ENCODE data around the gene IFT27.

The IFT27 gene

DNA sequence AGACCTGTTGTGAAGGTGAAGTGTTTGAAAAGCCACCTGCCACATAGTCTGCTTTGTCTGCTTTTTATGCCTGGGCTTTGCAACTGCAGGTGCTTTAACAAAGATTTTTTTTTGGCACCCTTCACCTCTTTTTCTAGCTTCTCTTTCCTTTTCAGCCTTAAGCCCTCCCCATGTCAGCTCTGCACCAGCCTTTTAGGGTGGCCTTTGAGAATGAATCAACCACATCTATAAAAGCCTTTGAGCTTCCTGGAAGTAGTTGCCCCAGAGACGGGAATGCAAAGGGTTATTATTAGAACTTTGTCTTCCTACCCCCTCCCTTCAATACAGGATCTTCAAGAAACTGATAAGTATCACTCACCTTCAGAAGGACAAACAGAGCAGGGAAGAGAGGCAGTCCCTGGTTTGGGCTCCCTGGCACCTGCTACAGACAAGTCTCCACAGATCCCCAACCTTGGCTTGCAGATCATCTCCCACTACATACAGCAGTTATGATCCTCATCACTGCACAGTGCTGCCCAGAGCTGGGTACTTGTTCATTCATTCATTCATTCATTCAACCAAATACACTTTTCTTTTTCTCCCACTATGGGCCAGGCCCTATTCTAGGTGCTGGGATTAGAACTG, 32.9 kb upstream of the IFT27 start:
- TF ChIP-seq, protein P1, sequence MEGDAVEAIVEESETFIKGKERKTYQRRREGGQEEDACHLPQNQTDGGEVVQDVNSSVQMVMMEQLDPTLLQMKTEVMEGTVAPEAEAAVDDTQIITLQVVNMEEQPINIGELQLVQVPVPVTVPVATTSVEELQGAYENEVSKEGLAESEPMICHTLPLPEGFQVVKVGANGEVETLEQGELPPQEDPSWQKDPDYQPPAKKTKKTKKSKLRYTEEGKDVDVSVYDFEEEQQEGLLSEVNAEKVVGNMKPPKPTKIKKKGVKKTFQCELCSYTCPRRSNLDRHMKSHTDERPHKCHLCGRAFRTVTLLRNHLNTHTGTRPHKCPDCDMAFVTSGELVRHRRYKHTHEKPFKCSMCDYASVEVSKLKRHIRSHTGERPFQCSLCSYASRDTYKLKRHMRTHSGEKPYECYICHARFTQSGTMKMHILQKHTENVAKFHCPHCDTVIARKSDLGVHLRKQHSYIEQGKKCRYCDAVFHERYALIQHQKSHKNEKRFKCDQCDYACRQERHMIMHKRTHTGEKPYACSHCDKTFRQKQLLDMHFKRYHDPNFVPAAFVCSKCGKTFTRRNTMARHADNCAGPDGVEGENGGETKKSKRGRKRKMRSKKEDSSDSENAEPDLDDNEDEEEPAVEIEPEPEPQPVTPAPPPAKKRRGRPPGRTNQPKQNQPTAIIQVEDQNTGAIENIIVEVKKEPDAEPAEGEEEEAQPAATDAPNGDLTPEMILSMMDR (IDR thresholded peaks at IDR 0.05; ENCODE audit: extremely low read depth, missing control alignments), result no peak
- DNase-seq (ENCODE audit: low spot score), result no peak

- TF ChIP-seq, protein P1 (IDR thresholded peaks at IDR 0.05; ENCODE audit: extremely low read depth, missing control alignments), result no peak
- DNase-seq (ENCODE audit: low spot score), result no peak
Observed at GRCh38 chr22:36807627-36808026, 31.7 kb upstream of the IFT27 start.

DNA sequence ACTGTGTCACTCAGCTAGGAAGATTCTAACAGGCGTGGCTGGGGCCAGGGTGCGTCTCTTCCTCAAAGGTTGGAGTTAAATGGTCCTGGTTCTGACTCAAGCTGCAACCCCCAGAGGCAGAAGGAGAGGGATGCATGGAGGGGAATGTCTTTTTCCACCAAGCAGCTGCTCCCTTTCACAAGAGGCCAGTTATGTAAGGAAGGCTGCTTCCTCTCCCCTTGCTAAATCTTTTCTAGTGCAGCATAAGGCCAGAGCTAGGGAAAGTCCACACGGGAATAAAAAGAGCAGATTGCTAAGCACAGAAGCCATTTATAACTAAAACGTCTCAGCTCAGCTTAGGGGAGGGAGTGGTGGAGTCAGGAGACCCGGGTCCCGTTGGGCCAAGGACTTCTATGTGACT, 30.9 kb upstream of the IFT27 start:
- no peak for DNase-seq (ENCODE audit: low spot score)
- TF ChIP-seq, protein P1 (IDR thresholded peaks at IDR 0.05; ENCODE audit: extremely low read depth, missing control alignments), result no peak

DNA sequence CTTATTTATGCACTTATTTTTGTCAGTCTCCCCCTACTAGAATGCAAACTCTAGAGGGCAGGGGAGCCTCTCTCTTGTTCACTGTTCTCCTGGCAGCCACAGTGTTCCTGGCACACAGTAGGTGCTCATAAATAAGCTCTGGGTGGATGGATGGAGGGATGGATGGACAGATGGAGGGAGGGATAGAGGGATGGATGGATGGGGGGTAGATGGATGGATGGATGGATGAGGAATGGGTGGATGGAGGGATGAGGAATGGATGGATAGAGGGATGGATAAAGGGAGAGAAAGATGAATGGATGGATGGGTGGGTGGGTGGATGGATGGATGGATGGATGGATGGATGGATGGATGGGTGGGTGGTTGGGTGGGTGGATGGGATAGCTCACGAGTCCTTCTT, 27.4 kb upstream of the IFT27 start:
- TF ChIP-seq, protein P1 (IDR thresholded peaks at IDR 0.05; ENCODE audit: extremely low read depth, missing control alignments), result no peak

DNA sequence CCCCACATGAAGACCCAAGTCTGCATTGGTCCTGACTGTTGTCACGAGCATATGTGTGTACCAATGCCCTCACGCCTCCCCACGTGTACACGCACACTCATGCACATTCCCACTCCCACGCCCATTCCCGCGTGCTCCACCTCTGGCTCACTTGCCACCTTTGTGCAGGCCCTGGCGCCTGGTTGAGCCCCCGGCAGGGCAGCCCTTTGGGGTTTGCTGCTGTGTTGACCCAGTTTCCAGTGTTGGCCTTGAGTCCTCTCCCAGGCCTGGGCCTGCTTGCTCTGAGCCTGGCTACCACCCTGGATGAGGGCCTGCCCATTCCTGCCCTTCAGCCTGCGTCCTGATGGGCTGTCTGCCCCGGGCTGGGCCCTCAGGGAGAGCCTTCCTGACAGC, 22.8 kb upstream of the IFT27 start:
- TF ChIP-seq, protein P1 (IDR thresholded peaks at IDR 0.05; ENCODE audit: extremely low read depth, missing control alignments), result no peak
- DNase-seq (ENCODE audit: low spot score), result no peak

More for the DNA sequence above, 27.4 kb upstream of the IFT27 start:
- DNase-seq (ENCODE audit: low spot score), result no peak

GRCh38 chr22:36797911-36798673, 22.2 kb upstream of the IFT27 start:
- DNase-seq (ENCODE audit: low spot score), result peak; percentile 68
- TF ChIP-seq, protein P1 (IDR thresholded peaks at IDR 0.05; ENCODE audit: extremely low read depth, missing control alignments), result no peak

DNA sequence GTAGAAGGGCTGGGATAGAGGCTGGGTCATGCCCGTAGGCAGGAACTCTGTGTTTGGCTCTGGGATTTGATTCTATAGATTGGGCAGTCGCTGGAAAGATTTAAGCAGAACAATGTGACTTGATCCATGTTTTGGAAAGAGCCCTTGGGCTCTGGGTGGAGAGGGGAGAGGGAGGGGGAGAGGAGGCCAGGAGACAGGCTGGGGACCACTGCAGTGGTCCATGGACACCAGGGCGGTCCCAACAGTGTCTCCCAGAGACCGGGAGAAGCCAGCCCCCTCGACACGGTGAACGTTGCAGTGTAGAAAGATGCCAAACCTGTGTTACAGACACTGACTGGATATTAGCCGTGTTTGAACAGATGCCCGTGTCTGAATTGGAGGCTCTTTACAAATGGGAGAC, 21.5 kb upstream of the IFT27 start:
- TF ChIP-seq, protein P1 (IDR thresholded peaks at IDR 0.05; ENCODE audit: extremely low read depth, missing control alignments), result no peak
- no peak for DNase-seq (ENCODE audit: low spot score)

Measured in GM20000 (cell line).